GM12872 (cell line): Measurements from ENCODE around the gene PTPRT.

ENCODE experiments used
- TF ChIP-seq, protein P1 (sequence below): IDR thresholded peaks from 3 replicates; pipeline ENCODE4 v1.5.1; 2011; ENCODE audit warnings: low read depth, mild to moderate bottlenecking, low read length, moderate library complexity; ENCODE audit not compliant: insufficient read depth

PTPRT gene

DNA sequence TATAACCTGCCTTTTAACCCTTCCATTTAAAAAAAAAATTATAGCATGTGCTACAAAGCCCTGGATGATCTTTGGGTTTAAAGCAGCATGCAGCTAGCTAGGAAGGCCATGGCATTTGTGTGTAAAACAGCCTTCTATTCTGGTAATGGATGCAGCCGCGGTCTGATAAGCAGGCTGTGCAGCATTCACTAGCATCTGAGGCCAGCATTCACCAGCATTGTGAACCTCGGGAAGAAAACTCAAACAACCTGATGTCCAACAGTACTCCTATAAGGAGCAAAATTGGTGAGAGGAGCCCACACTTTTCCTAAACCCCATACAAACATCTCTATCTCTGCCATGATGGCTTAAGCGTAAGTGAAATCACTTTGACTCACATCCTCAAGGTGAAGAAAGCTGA, 265.5 kb downstream of the PTPRT start:
- TF ChIP-seq, protein P1, sequence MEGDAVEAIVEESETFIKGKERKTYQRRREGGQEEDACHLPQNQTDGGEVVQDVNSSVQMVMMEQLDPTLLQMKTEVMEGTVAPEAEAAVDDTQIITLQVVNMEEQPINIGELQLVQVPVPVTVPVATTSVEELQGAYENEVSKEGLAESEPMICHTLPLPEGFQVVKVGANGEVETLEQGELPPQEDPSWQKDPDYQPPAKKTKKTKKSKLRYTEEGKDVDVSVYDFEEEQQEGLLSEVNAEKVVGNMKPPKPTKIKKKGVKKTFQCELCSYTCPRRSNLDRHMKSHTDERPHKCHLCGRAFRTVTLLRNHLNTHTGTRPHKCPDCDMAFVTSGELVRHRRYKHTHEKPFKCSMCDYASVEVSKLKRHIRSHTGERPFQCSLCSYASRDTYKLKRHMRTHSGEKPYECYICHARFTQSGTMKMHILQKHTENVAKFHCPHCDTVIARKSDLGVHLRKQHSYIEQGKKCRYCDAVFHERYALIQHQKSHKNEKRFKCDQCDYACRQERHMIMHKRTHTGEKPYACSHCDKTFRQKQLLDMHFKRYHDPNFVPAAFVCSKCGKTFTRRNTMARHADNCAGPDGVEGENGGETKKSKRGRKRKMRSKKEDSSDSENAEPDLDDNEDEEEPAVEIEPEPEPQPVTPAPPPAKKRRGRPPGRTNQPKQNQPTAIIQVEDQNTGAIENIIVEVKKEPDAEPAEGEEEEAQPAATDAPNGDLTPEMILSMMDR: no peak

DNA sequence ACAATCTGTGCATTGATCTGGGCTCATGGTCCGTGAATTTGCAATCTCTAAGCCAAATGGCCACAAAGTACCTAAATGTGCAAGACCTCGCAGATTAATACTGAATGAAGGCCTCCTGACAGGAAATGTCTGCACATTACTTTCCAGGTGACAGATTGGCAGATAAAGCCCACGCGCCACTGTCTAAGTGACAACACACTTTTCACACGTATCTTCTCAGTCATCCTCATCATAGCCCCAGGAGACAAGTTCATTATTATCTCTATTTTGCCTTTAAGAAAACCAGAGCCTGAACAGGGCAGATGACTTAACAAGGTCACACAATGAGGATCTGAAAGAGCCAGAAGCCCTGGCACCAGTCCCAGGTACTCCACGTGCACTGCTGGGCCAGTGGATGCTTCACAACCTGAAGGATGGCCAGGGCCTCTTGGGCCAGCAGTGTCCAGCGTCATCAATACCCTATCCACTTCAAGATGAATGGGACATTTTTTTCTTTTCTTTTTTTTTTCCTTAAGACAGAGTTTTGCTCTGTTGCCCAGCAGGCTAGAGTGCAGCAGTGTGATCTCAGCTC, 266.3 kb downstream of the PTPRT start:
- TF ChIP-seq, protein P1: no peak

DNA sequence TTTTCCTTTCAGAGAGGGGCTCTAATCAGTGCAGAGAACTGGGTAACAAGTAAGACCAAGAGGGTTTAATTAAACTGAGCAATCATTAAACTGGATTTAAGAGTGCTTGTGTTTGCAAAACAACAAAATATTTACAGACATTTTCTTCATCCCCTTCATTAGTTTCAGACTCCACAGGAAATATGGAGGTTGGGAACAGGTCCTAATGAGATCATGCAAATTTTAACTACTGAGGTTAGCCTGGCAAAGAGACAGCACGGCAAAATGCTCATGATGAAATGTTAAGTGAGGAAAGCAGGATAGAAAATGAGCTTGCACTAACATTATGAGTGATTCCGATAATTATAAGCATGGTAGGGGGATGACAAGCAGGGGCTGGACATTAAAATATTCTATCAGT, 268.9 kb downstream of the PTPRT start:
- TF ChIP-seq, protein P1: no peak

DNA sequence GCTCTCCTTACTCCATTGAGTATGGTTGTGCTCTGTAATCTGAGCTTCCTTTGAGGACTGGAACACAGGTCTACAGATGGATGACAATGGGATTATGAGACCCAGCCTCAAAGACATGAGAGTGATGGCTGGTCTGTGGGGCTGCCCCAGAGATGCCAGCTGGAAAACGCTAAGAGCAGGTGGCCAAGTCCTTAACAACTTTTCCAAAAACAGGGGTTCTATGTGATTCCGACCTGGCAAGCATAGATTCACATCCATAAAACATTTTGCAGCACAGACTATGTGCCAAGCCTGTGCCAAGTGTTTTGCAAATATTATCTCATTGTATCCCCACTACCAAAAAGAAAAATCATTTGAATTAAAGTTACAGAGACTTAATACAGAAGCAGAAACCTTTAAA, 270.4 kb downstream of the PTPRT start:
- TF ChIP-seq, protein P1: no peak

DNA sequence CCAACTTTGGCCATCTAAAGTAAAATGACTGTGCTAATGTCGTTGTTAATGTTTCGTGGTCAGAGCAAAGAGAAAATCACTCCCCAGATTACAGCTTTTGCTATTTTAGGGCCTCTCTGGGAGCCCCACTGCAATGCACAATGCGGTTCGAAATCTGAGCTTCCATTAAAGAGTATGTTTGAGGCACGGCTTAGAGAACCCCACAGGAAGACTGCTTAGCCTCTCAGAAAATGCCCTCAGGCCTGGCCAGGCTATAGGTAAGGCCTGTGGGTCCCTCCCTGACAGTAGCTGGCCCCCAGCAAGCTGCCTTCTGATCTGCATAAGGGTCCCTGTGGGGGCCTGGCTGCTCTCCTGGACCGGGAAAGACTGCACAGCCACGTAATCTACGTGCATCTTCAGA, 274.6 kb downstream of the PTPRT start:
- TF ChIP-seq, protein P1: no peak

DNA sequence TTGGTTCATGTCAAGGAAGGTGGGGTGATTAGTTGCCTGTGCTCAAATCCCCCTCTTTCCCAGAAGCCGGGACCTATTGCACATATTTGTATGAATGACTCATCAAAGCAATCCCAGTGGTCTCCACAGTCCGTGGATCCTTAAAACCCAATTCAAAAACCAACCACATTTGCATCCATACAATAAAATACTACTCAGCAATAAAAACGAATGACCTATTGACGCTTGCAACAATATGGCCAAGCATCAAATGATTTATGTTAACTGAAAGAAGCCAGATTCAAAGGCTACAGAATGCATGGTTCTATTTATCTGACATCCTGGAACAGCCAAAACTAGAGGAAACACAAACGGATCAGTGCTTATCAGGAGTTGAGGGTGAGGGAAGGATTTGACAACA, 275.4 kb downstream of the PTPRT start:
- TF ChIP-seq, protein P1: no peak

DNA sequence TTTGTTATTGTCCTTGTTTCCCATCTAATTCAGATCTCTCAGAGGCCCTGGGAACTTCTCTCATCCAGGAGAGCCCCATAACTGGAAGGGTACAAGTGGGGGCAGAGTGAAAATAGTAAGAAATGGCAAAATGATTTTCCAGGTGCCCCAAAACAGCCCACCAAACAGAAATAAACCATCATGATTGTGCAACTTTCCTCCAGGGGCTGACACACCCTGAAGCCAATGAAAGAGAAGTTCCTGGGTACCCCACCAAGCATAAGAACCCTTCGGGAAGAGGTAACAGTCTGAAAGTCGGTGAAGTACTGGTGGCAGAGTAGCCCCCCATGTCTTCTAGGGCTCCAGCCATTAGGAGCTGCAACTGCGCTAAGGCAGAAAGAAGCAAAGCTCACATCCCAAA, 282.0 kb downstream of the PTPRT start:
- TF ChIP-seq, protein P1: no peak

DNA sequence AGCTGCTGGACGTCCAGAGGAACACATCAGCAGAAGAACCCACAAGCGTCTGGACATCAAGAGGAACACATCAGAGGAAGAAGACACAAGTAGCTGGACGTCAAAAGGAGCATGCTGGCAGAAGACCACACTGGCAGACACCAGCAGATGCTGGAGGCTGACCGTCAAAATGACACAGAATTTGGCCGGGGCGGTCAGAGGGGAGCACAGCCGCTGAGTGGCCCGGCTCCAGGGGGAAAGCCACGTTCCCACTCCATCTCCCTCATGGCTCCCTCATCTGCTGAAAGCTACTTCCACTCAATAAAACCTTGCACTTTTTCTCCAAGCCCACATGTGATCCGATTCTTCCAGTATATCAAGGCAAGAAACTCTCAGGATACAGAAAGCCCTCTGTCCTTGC, 283.6 kb downstream of the PTPRT start:
- TF ChIP-seq, protein P1: no peak
